T-helper 2 cell treated with Interferon-gamma antibody and Interleukin-4, amounts not matched to agents 5 μg/mL and 100 μg/mL, for 36 hours (primary cell): ENCODE data around the gene ADRA1B.

Source experiments
- DNase-seq: peaks from one replicate; pipeline ENCODE4 v3.0.0; 2021; ENCODE audit warnings: low spot score
- H3K27ac Mint-ChIP-seq: one replicate; pipeline ENCODE4 v1.8.0; 2021; ENCODE audit warnings: mild to moderate bottlenecking, mixed read lengths
- H3K27me3 Mint-ChIP-seq: one replicate; pipeline ENCODE4 v1.8.0; 2021; ENCODE audit warnings: low read depth, mixed read lengths
- H3K36me3 Mint-ChIP-seq: one replicate; pipeline ENCODE4 v1.8.0; 2021; ENCODE audit warnings: low read depth, mixed read lengths
- H3K4me1 Mint-ChIP-seq: one replicate; pipeline ENCODE4 v1.8.0; 2021; ENCODE audit warnings: low read depth, mixed read lengths
- H3K4me3 Mint-ChIP-seq: one replicate; pipeline ENCODE4 v1.8.0; 2022; ENCODE audit warnings: mild to moderate bottlenecking, moderate library complexity, mixed read lengths
- H3K9me3 Mint-ChIP-seq: one replicate; pipeline ENCODE4 v1.8.0; 2021; ENCODE audit warnings: mixed read lengths

ADRA1B gene

DNA sequence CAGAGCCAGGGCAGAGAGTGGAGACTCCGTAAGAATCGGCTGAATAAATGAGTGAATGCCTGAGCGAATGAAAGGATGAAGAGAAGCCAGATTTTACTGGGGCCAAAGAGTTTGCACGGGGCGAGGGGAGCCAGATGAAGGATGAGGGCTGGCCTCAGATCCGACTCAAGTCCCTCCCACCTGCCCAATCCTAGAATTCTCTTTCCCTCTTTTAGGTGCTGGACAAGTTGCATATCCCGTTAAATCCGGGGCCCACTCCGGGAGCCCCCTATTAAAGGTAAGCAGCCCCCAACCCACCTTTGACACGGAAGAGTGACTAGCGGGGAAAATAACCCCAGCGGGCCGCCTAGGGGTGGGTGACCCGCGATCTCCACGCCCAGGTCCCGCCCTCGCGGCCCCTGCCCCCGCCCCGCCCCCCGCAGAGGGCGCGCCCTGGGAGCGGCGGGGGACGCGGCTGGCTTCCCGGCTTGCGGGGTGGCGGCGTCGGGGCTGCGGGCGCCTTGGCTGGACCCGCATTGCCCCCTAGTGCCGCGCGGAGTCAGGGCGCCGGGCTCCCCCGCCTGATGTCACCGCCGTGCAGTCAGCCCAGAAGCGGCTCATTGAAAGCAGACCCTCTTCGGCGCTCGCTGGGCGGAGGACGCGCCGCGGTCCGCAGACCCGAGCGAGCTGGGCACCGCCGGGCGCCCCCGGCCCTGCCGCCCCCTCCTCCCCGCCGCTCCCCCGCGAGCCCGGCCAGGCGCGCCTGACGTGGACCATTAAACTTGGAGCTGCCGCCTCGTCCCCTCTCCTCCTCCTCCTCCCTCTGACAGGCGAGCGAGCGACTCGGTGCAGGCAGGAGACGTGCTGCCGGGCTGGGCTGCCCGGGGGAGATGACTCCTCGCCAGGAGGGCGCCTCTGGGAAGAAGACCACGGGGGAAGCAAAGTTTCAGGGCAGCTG lies at the start of gene ADRA1B:
Gene ADRA1B (plus strand): TSS at position 579 of the 937 bp plus-strand sequence. CDS start 424 bp downstream, outside the sequence.
- H3K4me3 Mint-ChIP-seq = peak within 1 kb of the TSS; percentile 44
- no peak within 1 kb of the TSS for H3K27ac Mint-ChIP-seq
- no peaks in the 10 kb centered on the region for H3K36me3 Mint-ChIP-seq
- peak; percentile 26 for DNase-seq
- peaks cover 47% of the 10 kb centered on the region for H3K27me3 Mint-ChIP-seq
- no peaks in the 10 kb centered on the region for H3K9me3 Mint-ChIP-seq
- H3K4me1 Mint-ChIP-seq = no peaks in the 10 kb centered on the region

DNA sequence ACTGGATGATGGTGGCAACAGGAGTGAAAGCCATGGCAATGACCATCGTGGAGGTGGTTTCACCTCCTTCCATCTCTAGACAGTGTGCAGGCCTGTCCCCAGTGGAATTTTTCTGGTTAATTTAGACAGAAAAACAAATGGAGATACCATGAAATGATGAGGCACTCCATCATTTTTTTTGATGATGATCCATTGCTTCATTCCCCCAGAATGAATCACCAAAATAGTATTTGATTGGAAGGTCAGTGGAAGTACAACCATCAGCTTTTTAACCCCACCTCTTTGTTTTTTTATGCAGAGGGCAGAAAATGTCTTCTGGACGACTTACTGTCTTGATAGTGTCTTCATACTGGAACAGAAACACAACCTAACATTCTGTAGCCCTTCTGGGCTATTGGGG lies 42.6 kb upstream of the ADRA1B start:
- H3K36me3 Mint-ChIP-seq = no peaks in the 10 kb centered on the region
- H3K4me1 Mint-ChIP-seq = no peaks in the 10 kb centered on the region
- no peak overlapping the region for H3K27ac Mint-ChIP-seq
- peaks cover 4% of the 10 kb centered on the region for H3K27me3 Mint-ChIP-seq
- DNase-seq = no peak
- H3K4me3 Mint-ChIP-seq = no peak overlapping the region
- H3K9me3 Mint-ChIP-seq = no peaks in the 10 kb centered on the region

DNA sequence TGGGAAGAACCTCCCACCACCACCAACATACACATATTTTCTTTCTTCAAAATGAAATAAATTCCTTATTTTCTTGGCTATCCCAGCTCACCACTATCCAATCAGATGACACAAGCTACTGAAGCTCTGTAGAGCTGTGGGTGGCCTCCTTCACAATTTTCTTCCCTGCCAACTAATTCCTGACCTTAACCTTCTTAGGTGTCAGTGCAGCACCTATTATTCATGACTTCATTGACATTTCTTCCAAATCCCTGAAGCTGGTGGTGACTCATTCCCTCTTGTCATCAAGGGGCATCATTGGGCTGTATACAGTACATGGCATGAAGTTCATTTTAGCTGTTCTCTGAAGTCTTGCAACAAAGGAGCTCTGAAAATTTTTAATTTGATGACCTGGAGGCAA lies 42.0 kb upstream of the ADRA1B start:
- Mint-ChIP-seq H3K36me3 (no peaks in the 10 kb centered on the region), H3K27me3 (peaks cover 2% of the 10 kb centered on the region), H3K27ac (no peak overlapping the region), H3K4me3 (no peak overlapping the region), H3K9me3 (no peaks in the 10 kb centered on the region), H3K4me1 (no peaks in the 10 kb centered on the region)
- DNase-seq = no peak

DNA sequence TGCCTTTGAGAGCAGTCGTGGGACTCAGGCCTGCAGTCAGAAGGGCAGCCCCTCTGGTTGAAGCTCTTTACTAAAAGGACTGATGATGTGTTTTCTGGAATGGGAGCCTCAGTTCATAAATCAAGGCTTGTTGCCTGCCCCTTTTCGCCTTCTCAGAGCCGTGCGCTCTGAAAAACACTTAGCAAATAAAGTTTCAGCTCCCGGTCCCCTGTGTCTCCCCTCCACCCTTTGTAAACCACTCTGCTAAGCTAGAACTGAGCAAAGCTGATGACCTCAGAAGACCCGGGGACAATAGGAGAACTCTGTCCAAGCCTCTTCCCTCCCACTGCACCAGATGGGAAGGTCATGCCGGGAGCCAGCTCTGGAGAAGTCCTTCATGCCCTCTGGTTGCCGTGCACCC lies 39.3 kb upstream of the ADRA1B start:
- DNase-seq = no peak
- Mint-ChIP-seq H3K36me3 (no peaks in the 10 kb centered on the region), H3K27ac (no peak overlapping the region), H3K4me1 (no peaks in the 10 kb centered on the region), H3K27me3 (peaks cover 2% of the 10 kb centered on the region), H3K4me3 (no peak overlapping the region), H3K9me3 (no peaks in the 10 kb centered on the region)

DNA sequence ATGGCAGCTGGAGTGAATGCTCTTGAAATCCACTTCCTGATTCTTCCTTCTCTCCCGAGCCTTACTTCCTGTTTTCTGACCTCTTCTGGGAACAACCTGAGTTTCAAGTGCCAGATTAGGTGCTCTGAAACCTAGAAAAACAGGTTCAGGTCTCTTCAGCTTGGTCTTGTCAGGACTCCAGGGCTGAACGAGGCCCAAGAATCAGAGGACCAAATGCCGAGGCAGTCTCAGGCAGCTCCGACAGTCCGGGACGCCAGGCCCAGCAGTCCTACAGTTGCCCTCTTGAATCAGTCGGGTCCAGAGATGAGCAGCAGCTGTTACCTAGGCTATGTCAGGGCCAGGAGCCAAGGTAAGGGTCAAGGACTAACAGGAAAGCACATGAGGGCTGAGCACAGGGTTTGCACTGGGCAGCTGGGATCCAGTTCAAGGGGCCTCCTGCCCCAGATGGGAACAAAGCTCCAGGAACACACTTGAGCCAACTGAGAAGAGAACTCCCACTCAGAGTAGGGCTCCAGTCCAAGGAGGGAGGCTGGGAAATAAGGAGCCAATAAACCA lies 38.3 kb upstream of the ADRA1B start:
- Mint-ChIP-seq H3K4me1 (no peaks in the 10 kb centered on the region), H3K4me3 (no peak overlapping the region), H3K9me3 (no peaks in the 10 kb centered on the region), H3K36me3 (no peaks in the 10 kb centered on the region), H3K27me3 (peaks cover 2% of the 10 kb centered on the region), H3K27ac (no peak overlapping the region)
- DNase-seq = no peak

DNA sequence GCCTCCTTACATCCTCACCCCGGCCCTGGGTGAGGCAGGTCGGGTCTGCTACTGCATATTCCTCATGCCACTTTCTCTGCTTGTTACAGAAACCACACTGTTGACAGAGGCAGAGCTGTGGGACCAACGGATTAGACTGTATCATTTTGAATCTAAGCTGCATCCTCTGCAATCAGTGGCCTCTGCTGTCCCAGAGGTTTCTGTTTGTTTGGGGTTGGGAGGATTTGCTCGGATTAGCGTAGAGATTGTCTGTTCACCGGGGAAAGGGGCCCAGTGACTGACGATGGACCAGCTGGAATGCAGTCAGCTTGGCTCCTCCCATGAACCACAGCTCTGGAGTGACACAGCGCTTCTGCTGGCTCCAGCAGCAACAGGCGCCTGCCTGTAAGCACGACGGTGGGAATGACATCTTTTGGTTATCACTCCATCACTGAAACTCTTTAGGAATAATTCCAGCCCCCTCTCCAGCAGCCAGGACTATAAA lies 37.3 kb upstream of the ADRA1B start:
- Mint-ChIP-seq H3K27me3 (peaks cover 2% of the 10 kb centered on the region), H3K4me1 (no peaks in the 10 kb centered on the region), H3K27ac (no peak overlapping the region), H3K4me3 (no peak overlapping the region), H3K9me3 (no peaks in the 10 kb centered on the region), H3K36me3 (no peaks in the 10 kb centered on the region)
- DNase-seq = no peak

DNA sequence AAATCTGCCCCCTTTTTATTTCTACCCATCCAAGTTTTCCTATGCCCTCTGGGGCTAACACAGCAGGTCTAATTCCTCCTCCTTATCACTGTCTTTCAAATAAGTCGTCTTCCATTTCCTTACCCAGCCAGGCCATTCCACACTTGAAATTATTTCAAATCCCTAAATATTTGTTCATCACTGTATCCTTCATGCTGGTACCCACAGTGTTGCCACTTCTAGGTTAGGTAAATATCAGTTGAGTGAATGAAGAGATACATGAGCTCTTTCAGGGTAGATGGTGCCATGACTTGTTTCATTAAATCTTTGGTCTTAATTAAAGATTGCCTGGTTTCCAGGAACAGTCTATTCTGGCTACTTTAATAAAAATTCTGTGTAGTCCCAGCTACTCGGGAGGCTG lies 35.6 kb upstream of the ADRA1B start:
- Mint-ChIP-seq H3K27ac (no peak overlapping the region), H3K9me3 (no peaks in the 10 kb centered on the region), H3K27me3 (peaks cover 2% of the 10 kb centered on the region), H3K4me1 (no peaks in the 10 kb centered on the region), H3K36me3 (no peaks in the 10 kb centered on the region), H3K4me3 (no peak overlapping the region)
- no peak for DNase-seq

DNA sequence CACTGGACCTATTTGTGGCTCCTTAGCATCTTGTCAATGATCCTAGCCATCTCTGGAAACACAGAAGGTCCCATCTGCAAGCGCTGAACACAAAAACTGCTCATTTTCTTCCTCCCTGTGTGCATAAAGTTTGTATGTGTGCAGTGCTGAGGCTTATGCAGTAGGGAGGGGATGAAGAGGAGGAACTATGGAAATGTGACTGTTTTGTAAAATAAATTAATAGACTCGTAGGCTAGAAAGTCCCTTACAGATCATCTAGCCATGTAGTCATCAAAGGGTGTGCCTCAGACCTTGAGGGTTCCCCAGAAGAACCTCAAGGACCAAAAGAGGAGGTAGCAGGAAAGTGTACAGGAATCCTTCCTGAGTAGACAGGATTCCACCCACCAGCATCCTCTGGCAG lies 34.3 kb upstream of the ADRA1B start:
- Mint-ChIP-seq H3K36me3 (no peaks in the 10 kb centered on the region), H3K27ac (no peak overlapping the region), H3K9me3 (no peaks in the 10 kb centered on the region), H3K4me1 (no peaks in the 10 kb centered on the region), H3K27me3 (peaks cover 2% of the 10 kb centered on the region), H3K4me3 (no peak overlapping the region)
- DNase-seq = no peak

DNA sequence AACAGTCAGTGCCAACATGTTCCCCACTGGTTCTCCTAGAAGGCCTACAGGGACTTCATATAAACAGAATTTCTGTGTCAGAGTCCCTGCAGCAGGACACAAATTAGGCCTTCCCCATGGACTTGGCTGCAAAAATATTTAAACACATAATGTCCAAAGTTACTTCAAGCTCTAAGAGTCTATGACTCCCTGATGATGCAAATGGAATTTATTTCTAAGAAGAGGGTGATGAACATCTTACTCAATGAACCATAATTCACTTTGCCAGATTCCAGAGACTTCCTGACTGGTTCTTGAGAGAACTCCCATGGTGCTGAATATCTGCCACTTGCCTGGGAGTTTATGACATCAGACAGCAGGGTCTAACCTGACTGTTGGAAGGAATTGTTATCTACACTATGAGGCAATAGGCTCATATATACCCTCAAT lies 32.7 kb upstream of the ADRA1B start:
- no peak for DNase-seq
- Mint-ChIP-seq H3K36me3 (no peaks in the 10 kb centered on the region), H3K27me3 (peaks cover 2% of the 10 kb centered on the region)

DNA sequence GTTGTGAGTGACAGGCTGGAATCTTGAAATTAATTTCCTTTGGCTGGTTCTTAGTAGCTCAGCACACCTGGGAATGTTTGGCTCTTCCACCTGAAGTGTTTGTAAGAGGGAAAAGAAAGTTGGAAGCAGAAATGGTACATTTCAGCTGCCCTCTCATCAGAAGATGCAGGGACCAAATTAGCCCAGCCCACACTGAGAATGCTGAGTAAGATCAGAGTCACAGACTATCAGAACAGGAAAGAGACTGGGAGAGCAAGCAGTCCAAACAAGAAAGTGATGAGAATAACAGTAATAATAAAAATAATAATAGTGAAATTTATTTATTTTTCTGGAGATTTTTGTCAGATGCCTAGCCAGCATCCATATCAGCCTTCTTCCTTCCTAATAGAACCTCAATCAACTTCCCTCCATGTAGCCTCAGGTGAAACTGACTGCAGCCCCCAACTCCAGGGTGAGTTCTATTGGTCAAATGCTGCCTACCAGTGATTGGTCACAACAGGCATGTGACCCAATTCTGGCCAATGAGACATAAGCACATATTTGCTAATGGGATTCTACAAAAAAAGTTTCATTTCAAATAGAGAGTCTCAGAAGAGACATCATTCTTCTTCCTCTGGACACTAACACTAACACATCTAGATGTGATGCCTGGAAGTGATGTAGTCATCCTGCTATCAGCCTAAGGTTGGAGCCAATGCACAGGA lies 31.2 kb upstream of the ADRA1B start:
- Mint-ChIP-seq H3K36me3 (no peaks in the 10 kb centered on the region), H3K4me3 (no peak overlapping the region), H3K9me3 (no peaks in the 10 kb centered on the region), H3K27ac (no peak overlapping the region), H3K27me3 (no peaks in the 10 kb centered on the region), H3K4me1 (no peaks in the 10 kb centered on the region)
- DNase-seq = no peak

More for the DNA sequence above, 32.7 kb upstream of the ADRA1B start:
- Mint-ChIP-seq H3K9me3 (no peaks in the 10 kb centered on the region), H3K4me1 (no peaks in the 10 kb centered on the region), H3K4me3 (no peak overlapping the region), H3K27ac (no peak overlapping the region)

DNA sequence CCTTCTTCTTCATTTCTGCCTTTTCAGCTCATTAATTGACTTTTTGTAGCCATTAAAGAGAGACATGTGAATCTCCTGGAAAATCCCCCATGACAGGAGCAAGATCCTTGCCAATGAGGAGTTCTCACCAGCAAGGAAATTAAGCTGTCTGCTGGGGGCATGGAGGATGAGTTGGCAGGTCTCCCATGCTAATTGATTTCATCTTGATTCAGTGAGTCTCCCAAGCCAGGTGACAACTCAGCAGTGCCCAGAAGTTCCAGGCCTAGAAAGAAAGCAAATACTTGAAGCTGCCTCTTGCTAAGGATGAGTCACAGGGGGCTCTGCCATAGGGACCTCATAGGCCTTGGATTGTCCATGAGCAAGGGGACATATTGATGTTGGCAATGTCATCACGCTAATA lies 30.0 kb upstream of the ADRA1B start:
- no peaks in the 10 kb centered on the region for H3K27me3 Mint-ChIP-seq
- H3K36me3 Mint-ChIP-seq = no peaks in the 10 kb centered on the region
- H3K4me3 Mint-ChIP-seq = no peak overlapping the region
- no peak overlapping the region for H3K27ac Mint-ChIP-seq
- no peaks in the 10 kb centered on the region for H3K4me1 Mint-ChIP-seq
- no peaks in the 10 kb centered on the region for H3K9me3 Mint-ChIP-seq
- DNase-seq = no peak

DNA sequence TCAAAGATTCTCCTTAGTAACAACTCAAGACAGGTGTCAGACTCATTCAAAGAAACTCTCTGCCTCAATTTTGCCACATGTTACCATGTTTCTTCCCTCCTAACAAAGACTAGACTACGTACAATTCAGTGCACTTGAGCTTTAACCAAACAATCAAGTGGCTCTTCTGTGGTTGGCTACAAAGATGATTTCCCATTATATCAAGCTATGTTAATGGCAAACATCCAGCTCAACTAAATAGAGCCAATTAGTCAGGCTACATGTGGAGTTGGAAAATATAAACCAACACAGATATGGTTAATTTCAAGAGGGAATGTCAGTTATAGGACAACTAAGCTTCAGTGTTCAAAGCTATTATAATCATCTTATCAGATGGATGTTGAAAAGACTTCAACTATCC lies 29.2 kb upstream of the ADRA1B start:
- H3K9me3 Mint-ChIP-seq = no peaks in the 10 kb centered on the region
- H3K4me1 Mint-ChIP-seq = no peaks in the 10 kb centered on the region
- no peak overlapping the region for H3K27ac Mint-ChIP-seq
- DNase-seq = no peak
- no peaks in the 10 kb centered on the region for H3K36me3 Mint-ChIP-seq
- H3K4me3 Mint-ChIP-seq = no peak overlapping the region
- no peaks in the 10 kb centered on the region for H3K27me3 Mint-ChIP-seq

DNA sequence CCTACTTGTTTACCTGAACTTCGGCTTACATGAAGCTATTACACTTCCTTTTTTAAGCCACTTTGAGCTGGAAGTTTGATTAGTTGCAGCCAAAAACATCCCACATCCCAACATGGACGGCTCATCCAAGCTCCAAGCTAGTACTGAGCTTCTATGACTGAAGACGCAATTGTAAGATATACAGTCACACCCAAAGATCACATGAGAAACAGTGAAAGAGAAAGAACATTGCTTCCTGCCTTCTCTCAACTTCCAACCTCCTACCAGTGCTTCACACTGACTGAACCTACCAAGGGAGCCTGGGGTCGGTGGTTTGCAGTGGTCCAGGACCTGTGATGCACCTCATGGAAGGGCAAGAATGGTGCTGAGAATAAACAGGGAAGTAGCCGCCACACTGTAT lies 27.4 kb upstream of the ADRA1B start:
- DNase-seq = no peak
- H3K4me1 Mint-ChIP-seq = no peaks in the 10 kb centered on the region
- H3K4me3 Mint-ChIP-seq = no peak overlapping the region
- no peaks in the 10 kb centered on the region for H3K27me3 Mint-ChIP-seq
- H3K9me3 Mint-ChIP-seq = no peaks in the 10 kb centered on the region
- no peaks in the 10 kb centered on the region for H3K36me3 Mint-ChIP-seq
- H3K27ac Mint-ChIP-seq = no peak overlapping the region

DNA sequence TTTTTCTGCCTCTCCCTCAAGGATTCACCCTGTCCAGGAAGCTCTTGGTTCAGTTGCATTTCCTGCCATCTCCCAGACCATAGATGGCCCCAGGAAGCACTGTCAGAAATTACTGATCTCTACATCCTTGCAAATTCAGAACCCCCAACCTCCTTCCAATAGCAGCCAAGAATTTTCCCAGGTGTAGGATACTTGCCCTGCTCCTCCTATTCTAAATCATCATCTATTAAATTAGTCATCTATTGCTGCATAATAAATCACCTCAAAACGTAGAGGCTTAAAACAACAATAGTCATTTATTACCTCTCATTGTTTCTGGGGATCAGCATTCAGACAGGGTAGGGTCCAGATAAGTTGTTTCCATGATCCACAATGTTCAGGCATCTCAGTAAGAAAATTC lies 26.1 kb upstream of the ADRA1B start:
- no peaks in the 10 kb centered on the region for H3K36me3 Mint-ChIP-seq

More for the DNA sequence above, 26.1 kb upstream of the ADRA1B start:
- no peak for DNase-seq
- no peak overlapping the region for H3K4me3 Mint-ChIP-seq
- H3K9me3 Mint-ChIP-seq = no peaks in the 10 kb centered on the region
- H3K4me1 Mint-ChIP-seq = no peaks in the 10 kb centered on the region
- H3K27ac Mint-ChIP-seq = no peak overlapping the region
- no peaks in the 10 kb centered on the region for H3K27me3 Mint-ChIP-seq
